ENCODE results near the gene SARDH.

The SARDH gene

DNA sequence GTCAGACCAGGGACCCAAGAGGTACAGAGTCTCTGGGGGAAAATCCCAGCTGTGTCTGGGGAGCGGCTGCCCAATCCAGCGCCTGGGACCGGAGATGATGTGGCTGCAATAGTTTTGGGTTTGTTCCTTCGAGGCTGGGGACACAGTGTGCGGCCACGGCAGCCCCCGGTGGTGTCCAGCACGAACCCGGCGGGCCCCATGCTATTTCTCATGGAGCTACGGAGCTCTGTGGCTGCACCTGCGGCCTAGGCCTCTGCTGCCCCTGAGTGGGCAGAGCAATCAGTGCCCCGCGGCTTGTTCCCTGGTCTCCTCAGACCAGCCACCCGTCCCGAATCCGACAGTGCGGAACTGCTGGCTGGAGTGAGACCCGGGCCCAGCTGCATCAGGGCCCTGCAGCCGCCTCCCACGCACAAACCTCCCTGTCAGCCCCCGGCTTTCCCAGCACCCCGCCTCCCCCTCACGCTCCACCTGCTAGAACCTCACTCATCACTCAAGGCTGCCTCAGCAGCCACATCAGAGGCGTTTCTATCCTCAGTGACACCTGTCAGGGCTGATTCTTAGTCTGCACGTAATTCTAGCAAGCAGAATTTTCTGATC lies 29.0 kb downstream of the SARDH start:
- H3K4me3 Mint-ChIP-seq = no peak overlapping the region
- peak; percentile 47 for ATAC-seq
- no peaks in the 10 kb centered on the region for H3K36me3 Mint-ChIP-seq
- peaks cover 64% of the 10 kb centered on the region for H3K27me3 Mint-ChIP-seq
- no peaks in the 10 kb centered on the region for H3K9me3 Mint-ChIP-seq
- H3K27ac Mint-ChIP-seq = no peak overlapping the region
- H3K4me1 Mint-ChIP-seq = peaks cover 14% of the 10 kb centered on the region

DNA sequence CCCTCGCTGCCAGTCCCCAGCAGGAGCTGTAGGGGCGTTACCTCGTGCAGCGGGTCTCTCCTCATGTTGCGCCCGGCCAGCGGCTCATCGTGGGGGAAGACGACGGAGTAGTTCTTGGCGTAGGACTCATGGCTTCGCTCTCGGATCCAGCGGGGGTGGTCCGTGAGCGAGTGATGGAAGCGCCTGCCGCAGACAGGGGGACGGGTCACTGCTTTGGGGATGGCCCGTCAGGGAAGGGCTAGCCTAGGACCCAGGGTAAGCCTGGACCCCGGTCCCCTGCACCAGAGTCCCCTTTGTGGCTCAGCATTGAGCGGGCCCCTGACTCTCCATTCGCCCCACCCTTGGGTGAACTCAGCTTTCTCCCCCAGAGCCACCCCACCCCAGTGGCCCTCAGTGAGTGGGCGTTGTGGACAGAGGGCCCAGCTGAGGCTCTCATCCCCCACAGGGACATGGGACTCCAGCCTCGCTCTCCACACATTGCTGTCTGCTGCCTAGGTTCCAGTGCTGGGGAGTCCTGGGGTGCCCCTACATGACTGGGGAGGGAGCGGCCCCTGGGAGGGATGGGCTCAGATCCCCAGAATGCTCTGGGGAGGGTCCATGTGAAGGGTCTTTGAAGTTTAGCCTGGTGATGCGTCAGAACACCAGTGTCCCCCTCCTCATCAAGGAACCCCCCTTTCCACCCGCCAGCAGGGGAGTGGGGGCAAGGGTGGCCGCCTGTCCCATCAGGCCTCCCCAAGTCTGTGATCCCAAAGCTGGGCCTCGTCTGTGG lies 29.7 kb downstream of the SARDH start:
- no peak for ATAC-seq
- Mint-ChIP-seq H3K27ac (no peak overlapping the region), H3K4me1 (peaks cover 10% of the 10 kb centered on the region)

DNA sequence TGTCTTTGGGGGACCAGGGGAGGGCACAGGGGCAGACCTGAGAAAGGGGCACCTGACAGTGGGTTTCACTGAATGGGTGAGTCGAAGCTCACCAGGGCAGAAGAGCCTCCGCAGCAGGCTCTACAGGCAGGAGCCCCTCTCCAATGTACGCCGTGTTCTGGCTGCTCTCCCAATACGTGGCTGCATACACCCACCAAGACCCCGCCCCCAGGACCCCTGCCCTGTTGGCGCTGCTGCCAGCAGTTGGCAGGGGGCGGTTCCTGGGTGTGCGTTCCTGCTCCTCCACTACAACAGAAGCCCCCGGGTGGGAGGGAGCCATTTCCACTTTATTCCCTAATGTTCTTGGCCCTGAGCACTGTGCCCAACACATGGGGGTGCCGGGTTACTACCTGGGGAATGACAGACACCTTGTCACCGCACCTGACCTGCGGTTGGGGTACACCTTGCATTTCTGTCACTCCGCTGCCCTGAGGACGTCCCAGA lies 30.3 kb downstream of the SARDH start:
- Mint-ChIP-seq H3K27ac (no peak overlapping the region), H3K27me3 (peaks cover 59% of the 10 kb centered on the region)

More for the DNA sequence above, 29.7 kb downstream of the SARDH start:
- Mint-ChIP-seq H3K4me3 (no peak overlapping the region), H3K27me3 (peaks cover 63% of the 10 kb centered on the region), H3K9me3 (no peaks in the 10 kb centered on the region), H3K36me3 (no peaks in the 10 kb centered on the region)

DNA sequence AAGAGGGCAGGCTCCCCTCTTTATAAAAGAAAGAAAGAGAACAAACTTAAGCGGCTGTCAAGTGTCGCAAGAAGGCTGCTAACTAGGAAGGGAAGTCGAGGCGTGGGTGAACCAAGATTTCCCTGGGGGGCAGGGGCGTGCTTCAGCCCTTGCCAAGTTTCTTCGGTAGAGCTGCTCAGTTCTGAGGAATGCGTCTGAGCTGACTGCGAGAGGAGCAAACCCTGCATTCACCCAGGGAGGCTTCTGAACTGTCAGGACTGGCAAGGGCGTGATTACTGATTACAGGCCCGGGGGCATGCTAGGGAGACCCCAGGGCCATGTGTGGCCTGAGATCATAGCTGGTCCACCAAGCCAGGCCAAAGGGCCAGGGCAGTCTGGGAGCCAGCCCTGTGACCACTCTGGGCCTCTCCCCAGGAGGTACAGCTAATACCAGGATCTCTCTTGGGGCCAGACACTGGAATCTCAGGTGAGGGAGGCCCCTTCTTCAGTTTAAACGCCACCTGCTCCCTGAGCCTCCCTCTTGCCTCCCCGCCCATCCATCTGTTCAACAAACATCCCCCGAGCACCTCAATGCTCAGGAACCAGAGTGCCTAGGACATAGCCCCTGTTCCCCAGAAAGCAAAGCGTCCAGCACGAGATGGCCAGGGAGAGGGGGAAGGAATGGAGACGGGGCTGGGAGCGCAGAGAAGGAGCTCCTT lies 30.9 kb downstream of the SARDH start:
- H3K4me1 Mint-ChIP-seq = peaks cover 12% of the 10 kb centered on the region
- ATAC-seq = no peak
- no peak overlapping the region for H3K27ac Mint-ChIP-seq
- no peak overlapping the region for H3K4me3 Mint-ChIP-seq
- H3K36me3 Mint-ChIP-seq = no peaks in the 10 kb centered on the region
- H3K9me3 Mint-ChIP-seq = no peaks in the 10 kb centered on the region
- peaks cover 59% of the 10 kb centered on the region for H3K27me3 Mint-ChIP-seq

More for the DNA sequence above, 30.3 kb downstream of the SARDH start:
- Mint-ChIP-seq H3K36me3 (no peaks in the 10 kb centered on the region), H3K4me3 (no peak overlapping the region), H3K9me3 (no peaks in the 10 kb centered on the region), H3K4me1 (peaks cover 7% of the 10 kb centered on the region)
- no peak for ATAC-seq

DNA sequence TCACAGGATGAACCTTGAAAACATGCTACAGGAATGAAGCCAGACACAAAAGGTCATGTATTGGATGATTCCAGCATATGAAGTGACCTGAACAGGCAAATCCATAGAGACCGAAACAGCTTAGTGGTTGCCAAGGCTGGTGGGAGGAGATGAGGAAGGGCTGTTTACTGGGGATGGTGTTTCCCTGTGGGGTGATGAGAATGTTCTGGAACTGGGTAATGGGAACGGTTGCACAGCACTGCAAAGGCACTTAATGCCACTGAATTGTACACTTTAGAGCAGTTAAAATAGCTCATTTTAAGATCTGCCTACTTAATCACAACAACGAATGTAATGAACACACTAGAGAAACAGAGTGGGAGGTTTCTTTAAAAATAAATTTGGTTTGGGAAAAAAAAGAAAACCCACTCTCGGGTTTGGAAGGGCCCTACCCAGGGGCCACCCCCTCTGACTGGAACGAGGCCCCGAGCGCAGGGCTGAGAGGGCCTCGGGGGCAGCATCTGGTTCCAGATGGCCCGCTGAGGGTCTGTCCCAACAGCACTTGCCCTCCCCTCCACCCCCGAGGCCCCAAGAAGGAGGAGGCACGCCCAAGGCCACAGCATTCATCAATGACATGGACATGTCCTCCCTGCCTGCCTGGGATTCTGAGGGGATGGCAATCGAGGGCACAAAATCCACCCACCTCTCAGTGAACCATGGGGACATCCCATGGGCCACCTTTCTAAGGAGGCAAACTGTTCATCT lies 31.7 kb downstream of the SARDH start:
- H3K4me3 Mint-ChIP-seq = no peak overlapping the region
- H3K9me3 Mint-ChIP-seq = no peaks in the 10 kb centered on the region
- no peak for ATAC-seq
- no peak overlapping the region for H3K27ac Mint-ChIP-seq
- no peaks in the 10 kb centered on the region for H3K36me3 Mint-ChIP-seq
- peaks cover 16% of the 10 kb centered on the region for H3K4me1 Mint-ChIP-seq
- peaks cover 62% of the 10 kb centered on the region for H3K27me3 Mint-ChIP-seq

DNA sequence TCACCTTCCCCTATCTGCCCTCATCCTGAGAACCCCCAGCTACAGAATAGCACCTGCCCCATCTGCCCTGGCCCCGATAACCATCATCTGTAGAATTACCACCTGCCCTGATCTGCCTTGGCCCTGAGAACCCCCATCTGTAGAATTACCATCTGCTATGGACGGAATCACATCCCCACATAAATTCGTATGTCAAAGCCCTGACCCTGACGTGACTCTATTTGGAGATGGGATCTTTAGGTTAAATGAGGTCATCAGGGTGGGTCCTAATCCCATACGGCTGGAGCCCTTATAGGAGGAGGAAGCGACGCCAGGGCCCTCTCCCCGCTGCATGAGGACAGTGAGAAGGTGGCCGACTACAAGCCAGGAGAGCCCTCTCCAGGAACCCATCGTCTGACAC lies 32.6 kb downstream of the SARDH start:
- Mint-ChIP-seq H3K36me3 (no peaks in the 10 kb centered on the region), H3K27me3 (peaks cover 67% of the 10 kb centered on the region), H3K9me3 (no peaks in the 10 kb centered on the region), H3K4me1 (peaks cover 20% of the 10 kb centered on the region), H3K27ac (no peak overlapping the region), H3K4me3 (no peak overlapping the region)
- ATAC-seq = no peak

DNA sequence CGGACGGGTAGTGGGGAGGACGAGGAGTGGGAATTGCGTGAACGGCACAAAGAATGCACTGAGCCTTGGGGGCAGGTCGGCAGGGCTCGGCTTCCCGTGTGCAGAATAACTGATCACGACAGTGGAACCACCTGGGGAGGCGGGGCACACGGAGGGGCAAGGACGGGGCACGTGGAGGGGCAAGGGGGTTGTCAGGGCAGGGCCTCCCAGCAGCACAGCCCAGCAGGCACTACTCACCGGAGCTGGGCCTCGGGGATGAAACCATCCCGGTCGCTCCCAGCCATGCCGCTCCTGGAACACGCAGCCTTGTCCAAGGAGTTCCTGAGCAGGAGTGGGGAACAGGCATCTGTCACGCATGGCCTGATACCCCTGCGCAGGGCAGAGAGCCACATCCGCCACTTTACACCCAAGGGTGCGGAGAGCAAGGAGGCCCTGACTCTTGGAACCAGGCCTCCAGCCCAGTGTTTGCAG lies 33.4 kb downstream of the SARDH start:
- H3K27me3 Mint-ChIP-seq = peaks cover 63% of the 10 kb centered on the region
- H3K36me3 Mint-ChIP-seq = no peaks in the 10 kb centered on the region
- H3K27ac Mint-ChIP-seq = no peak overlapping the region
- H3K4me1 Mint-ChIP-seq = peaks cover 20% of the 10 kb centered on the region
- H3K4me3 Mint-ChIP-seq = no peak overlapping the region
- no peaks in the 10 kb centered on the region for H3K9me3 Mint-ChIP-seq
- no peak for ATAC-seq

DNA sequence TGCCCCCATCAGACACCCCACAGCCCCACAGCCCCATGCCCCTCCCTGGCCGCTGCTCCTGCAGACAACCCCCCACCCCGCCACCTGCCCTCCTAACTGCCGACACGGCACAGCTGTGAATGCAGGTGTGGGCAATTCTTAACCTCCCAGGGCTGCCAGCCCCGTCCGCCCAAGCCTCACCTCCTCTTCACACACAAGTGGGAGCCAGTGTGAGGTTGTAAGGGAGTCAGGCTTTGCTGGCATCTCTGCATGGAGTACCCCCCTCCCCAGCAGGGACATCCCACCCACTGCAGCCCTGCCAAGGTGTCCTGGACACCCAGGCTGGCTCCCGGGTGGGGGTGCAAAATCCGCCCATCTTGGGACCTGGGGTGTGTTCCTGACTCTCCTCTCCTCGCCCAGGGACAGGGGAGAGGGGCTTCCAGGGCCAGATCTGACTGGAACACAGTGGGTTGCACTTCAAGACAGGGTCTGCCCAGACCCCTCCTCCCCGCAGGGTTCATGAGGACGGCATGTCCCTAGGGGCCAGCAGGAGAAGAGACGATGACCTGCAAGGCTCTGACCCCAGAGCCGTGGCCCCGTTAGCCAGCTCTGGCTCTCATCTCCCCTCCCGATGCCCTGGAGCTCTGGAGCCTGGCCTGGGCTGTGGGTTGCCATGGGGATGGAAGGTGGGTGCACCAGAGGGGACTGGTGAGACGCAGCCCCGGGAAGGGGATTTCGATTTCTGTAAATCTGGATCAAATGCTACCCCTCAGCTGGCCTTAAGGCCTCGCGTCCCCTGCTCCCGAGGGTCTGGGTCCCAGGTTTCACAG lies 34.4 kb downstream of the SARDH start:
- H3K27me3 Mint-ChIP-seq = peaks cover 62% of the 10 kb centered on the region
- H3K9me3 Mint-ChIP-seq = no peaks in the 10 kb centered on the region
- no peak overlapping the region for H3K27ac Mint-ChIP-seq
- H3K36me3 Mint-ChIP-seq = no peaks in the 10 kb centered on the region
- no peak for ATAC-seq
- H3K4me1 Mint-ChIP-seq = peaks cover 20% of the 10 kb centered on the region
- no peak overlapping the region for H3K4me3 Mint-ChIP-seq

DNA sequence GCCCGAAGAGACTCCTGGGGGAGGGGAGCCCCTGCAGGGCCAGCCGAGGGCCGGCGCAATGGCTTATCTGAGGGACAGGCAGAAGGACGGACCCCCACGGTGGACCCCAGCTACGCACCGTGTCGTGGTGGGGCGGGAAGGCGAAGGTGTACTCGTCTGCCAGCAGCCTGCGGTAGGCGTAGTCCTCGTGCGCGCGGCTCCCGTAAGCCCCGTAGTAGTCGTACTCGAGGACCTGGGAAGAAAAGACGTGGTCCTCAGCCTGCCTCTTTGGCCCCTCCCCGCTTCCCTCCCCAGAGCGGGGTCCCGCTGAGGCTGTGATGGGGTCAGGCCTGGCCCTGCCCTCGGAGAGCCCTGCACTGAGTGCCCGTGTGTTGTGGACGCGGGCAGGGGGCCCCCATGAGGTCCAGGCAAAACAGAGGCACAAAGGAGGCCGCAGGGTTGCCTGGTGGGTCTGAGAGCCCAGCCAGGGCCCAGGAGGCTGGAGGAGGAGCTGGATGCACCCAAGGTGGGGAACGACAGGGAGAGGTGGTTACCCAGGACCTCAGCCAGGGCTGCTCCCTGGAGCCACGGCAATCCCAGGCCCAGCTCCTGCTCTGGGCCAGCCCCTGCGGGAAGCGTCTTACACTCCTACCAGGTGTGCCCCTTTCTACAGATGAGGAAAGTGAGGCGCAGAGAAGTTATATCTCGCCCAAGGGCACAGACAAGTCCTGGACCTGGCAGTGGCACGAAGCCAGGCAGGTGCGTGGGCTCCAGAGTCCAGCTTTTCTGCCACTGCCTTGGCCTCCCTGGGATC lies 35.2 kb downstream of the SARDH start:
- no peak overlapping the region for H3K27ac Mint-ChIP-seq

DNA sequence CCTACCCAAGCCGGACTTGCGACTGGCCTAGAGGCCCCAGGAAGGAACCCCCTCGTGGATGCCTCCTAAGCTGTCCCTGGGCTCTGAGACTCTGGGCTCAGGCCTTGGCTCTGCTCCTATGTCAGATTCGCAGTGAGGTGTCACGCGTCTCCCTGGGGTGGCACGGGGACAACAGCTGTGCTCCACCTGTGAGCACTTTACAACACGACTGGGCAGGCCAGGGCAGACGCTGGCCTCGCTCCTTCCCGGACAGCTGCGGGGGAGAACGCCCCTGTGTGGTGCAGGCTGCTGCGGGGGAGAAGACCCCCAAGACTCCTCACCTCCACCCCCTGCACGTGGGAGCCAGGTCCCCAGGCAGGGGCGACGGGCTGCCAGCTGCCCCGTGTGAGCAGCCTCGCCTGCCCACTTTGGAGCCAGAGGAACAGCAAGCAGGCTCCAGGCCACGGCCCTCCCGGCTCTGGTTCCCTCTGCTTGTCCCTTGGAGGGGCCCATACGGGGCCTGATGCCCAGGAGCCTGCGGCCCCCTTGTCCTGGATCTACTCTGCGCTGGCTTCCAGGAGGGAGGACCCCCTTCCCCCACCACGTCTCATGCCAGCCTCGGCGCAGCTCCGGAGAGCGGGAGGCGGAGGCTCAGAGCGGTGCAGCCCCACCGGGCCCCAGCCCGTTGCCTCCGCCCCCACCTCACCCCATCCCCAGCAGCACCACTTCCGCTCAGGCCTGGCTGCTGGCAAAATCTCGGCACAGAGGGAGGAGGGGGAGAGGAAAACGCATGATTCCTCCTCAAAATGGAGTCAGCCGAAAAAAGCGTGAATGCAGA lies 36.0 kb downstream of the SARDH start:
- no peak overlapping the region for H3K27ac Mint-ChIP-seq
- peak; percentile 53 for ATAC-seq

More for the DNA sequence above, 35.2 kb downstream of the SARDH start:
- Mint-ChIP-seq H3K4me1 (peaks cover 20% of the 10 kb centered on the region), H3K36me3 (no peaks in the 10 kb centered on the region), H3K27me3 (peaks cover 67% of the 10 kb centered on the region), H3K4me3 (peak overlapping the region; percentile 49), H3K9me3 (no peaks in the 10 kb centered on the region)
- ATAC-seq = no peak

DNA sequence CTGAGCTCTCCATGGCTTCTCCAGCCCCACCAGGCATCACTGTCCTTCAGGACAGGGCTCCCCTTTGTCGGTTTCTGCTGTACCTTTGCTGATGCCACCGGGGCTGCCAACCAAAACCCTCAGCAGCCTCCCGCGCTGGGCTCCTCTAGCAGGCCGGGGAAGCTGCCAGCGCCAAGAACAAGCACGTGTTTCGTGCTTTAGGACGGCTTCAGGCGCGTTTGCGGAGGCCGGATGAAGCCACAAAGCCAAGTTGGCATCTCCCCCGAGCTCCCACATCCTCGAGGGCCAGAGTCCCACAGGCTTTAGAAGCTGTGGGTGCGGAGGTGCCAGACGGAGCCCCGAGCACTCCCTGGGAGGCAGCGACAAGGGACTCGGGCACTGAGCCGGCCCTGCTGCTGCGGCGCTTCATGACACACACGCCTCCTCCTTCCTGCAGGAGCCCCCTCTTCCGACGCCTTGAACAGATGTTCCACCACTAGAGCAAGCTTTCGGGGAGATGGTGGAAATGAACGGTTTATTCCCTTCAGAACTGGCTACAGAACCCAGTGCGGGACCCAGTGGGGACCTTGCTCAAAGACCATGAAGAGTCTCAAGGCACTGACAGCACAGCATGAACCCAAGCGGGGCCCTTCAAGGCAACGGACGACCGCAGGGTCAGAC lies 36.7 kb downstream of the SARDH start:
- H3K4me3 Mint-ChIP-seq = no peak overlapping the region
- ATAC-seq = peak; percentile 31
- H3K4me1 Mint-ChIP-seq = peaks cover 13% of the 10 kb centered on the region
- H3K9me3 Mint-ChIP-seq = no peaks in the 10 kb centered on the region
- H3K36me3 Mint-ChIP-seq = no peaks in the 10 kb centered on the region
- peaks cover 81% of the 10 kb centered on the region for H3K27me3 Mint-ChIP-seq
- H3K27ac Mint-ChIP-seq = no peak overlapping the region

More for the DNA sequence above, 36.0 kb downstream of the SARDH start:
- peaks cover 74% of the 10 kb centered on the region for H3K27me3 Mint-ChIP-seq
- H3K9me3 Mint-ChIP-seq = no peaks in the 10 kb centered on the region
- H3K4me1 Mint-ChIP-seq = peaks cover 18% of the 10 kb centered on the region
- peak overlapping the region; percentile 49 for H3K4me3 Mint-ChIP-seq
- no peaks in the 10 kb centered on the region for H3K36me3 Mint-ChIP-seq

DNA sequence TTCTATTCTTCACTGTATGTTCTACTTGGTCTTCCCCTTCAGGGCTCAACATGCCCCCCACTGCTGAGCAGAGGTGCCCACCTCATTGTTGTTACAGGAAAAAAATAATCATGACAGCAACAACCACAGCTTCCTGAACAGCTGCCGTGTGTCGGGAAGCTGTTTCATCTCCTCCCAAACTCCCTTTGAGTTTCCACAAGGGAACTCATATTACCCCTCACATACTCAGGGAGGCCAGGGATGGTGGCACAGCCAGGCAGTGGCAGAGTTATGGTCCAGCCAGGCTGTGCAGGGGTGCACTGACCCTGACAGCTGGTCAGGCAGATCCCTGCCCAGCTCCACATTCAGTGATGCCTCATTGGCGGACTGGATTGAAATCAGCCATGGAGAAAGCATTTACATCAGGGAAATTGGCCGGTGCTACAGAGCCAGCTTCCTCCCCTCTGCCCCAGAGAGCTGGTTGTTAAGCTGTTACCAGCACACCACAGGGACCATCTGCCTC lies 37.3 kb downstream of the SARDH start:
- Mint-ChIP-seq H3K27ac (no peak overlapping the region), H3K9me3 (no peaks in the 10 kb centered on the region), H3K36me3 (no peaks in the 10 kb centered on the region), H3K4me1 (peaks cover 13% of the 10 kb centered on the region), H3K4me3 (no peak overlapping the region), H3K27me3 (peaks cover 81% of the 10 kb centered on the region)
- peak; percentile 34 for ATAC-seq
